ENCODE measurements around the gene RNASE1. TPM values are rescaled to one million over a fixed set of nuclear protein-coding genes. Genes with fewer than 3 reads are reported as not detected.

RNASE1 gene
- total and polyA plus RNA-seq, 10 of the 15 experiments (the other 5 are each of a cell fraction or from before 2014, with no cell fraction given): 0.11 to 0.72 (median 0.38) TPM; not detected in 7

DNA sequence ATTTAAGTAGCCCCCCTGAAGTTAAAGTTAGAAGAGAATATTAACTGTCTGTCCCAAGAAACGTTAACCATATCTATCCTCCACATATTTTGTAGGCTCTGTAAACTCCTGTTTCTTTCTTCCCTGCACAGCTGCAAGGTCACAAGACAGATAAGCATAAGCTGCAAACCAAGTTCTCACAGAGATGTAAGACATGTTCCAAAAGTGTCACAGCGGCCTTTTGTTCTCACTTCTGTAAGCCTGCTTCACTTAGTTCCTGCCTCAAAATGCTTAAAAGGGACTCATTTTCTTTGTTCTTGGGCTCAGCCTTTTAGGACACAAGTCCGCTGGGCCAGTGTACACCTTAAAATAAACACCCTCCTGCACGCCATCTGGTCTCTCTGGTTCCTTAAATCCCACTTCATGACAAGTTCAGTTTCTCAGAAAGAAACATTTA lies 3.2 kb downstream of the RNASE1 start (continued):
- no peak for TF ChIP-seq FOXM1 (IDR thresholded peaks at IDR 0.05; ENCODE audit: low read depth, low read length)
- TF ChIP-seq SUZ12 (IDR thresholded peaks at IDR 0.05; ENCODE audit: unreplicated experiment): no peak
- TF ChIP-seq, protein P1, sequence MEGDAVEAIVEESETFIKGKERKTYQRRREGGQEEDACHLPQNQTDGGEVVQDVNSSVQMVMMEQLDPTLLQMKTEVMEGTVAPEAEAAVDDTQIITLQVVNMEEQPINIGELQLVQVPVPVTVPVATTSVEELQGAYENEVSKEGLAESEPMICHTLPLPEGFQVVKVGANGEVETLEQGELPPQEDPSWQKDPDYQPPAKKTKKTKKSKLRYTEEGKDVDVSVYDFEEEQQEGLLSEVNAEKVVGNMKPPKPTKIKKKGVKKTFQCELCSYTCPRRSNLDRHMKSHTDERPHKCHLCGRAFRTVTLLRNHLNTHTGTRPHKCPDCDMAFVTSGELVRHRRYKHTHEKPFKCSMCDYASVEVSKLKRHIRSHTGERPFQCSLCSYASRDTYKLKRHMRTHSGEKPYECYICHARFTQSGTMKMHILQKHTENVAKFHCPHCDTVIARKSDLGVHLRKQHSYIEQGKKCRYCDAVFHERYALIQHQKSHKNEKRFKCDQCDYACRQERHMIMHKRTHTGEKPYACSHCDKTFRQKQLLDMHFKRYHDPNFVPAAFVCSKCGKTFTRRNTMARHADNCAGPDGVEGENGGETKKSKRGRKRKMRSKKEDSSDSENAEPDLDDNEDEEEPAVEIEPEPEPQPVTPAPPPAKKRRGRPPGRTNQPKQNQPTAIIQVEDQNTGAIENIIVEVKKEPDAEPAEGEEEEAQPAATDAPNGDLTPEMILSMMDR (IDR thresholded peaks at IDR 0.05 in 2 of 3, conservative IDR thresholded peaks at IDR 0.05 in 1 of 3; ENCODE audit: control insufficient read depth in 2 of 3, extremely low read depth in 1 of 3, insufficient read depth in 1 of 3, low read depth in 3 of 3, low read length in 3 of 3): no peak
- TF ChIP-seq DPF2 (IDR thresholded peaks at IDR 0.05): no peak
- no peak for TF ChIP-seq SPI1 (IDR thresholded peaks at IDR 0.05; ENCODE audit: borderline replicate concordance, insufficient read depth, low read depth, low read length)
- no peak for TF ChIP-seq GABPA (IDR thresholded peaks at IDR 0.05; ENCODE audit: low read depth)
- TF ChIP-seq NR2C2 (IDR thresholded peaks at IDR 0.05; ENCODE audit: borderline replicate concordance, control insufficient read depth, insufficient read length, low read depth): no peak
- no peak for TF ChIP-seq RAD21 (IDR thresholded peaks at IDR 0.05; ENCODE audit: insufficient read depth, low read depth, low read length)
- no peak for TF ChIP-seq ZNF274 (IDR thresholded peaks at IDR 0.05; ENCODE audit: insufficient read depth, insufficient read length)
- TF ChIP-seq SRF (IDR thresholded peaks at IDR 0.05; ENCODE audit: low read depth in 2 of 2, low read length in 2 of 2): no peak
- no peak for TF ChIP-seq NR2F1 (conservative IDR thresholded peaks at IDR 0.05)
- no peak for TF ChIP-seq IKZF2 (IDR thresholded peaks at IDR 0.05)

DNA sequence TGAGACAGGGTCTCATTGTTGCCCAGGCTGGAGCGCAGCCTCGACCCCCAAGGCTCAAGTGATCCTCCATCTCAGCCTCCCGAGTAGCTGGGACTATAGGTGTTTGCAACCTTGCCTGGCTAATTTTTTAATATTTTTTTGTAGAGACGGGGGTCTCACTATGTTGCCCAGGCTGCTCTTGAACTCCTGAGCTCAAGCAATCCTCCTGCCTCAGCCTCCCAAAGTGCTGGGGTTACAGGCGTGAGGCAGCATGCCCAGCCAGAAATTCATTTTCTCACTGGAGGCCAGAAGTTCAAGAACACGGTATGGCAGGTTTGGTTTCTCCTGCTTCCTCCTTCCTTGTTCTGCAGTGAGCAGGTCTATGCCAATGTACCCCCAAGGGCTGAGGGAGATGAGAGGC lies 3.7 kb downstream of the RNASE1 start:
- no peaks in the 10 kb centered on the region for H3K9me3 ChIP-seq (replicated peaks; ENCODE audit: control insufficient read depth, insufficient read depth, low read length)
- intact Hi-C loops (cut with micrococcal nuclease; ENCODE audit: unreplicated experiment): no loop called here
- WGBS (ENCODE audit: insufficient coverage, insufficient replicate concordance, low lambda C conversion rate, missing lambda C conversion rate): 53% methylated on average over 6 of the region's 6 CpGs
- H3K36me3 ChIP-seq (ENCODE audit: control insufficient read depth in 2 of 2, insufficient read depth in 2 of 2, low read length in 1 of 2): no peaks in the 10 kb centered on the region
- DNase-seq (ENCODE audit: low read depth, low spot score) (no peak), FAIRE-seq (no peak), ATAC-seq (no peak)
- H3K9ac ChIP-seq (ENCODE audit: control insufficient read depth, insufficient read depth, low read length): no peak overlapping the region
- RAD21 ChIA-PET (ENCODE audit: unreplicated experiment): interaction anchor here (1.1 to 1.4 kb wide), 2 partner anchors 17 to 20 kb away, joined by 3 to 4 read pairs; no protein-coding TSS in a partner anchor
- H2AFZ ChIP-seq (ENCODE audit: control insufficient read depth, low read depth, low read length): no peak overlapping the region
- H3K27ac ChIP-seq (ENCODE audit: control insufficient read depth, insufficient read depth): no peak overlapping the region
- H3K4me2 ChIP-seq (ENCODE audit: control insufficient read depth, insufficient read depth): no peak overlapping the region
- in situ Hi-C loops (cut with MboI): no loop called here
- no peak overlapping the region for H3K4me3 ChIP-seq
- H3K27me3 ChIP-seq (replicated peaks in 1 of 2; ENCODE audit: control insufficient read depth in 2 of 2, insufficient read depth in 2 of 2, low read length in 1 of 2): no peaks in the 10 kb centered on the region
- H4K20me1 ChIP-seq (ENCODE audit: control insufficient read depth, insufficient read depth): no peaks in the 10 kb centered on the region
- SMC1A ChIA-PET (ENCODE audit: uncharacterized antibody, unreplicated experiment): no interaction called here
- POLR2A ChIA-PET: no interaction called here
- H3K4me1 ChIP-seq (ENCODE audit: control insufficient read depth, insufficient read depth, low read length): peaks cover 26% of the 10 kb centered on the region
- CTCF ChIA-PET: interaction anchor here (2.3 kb wide), 1 partner anchor 38 kb away, joined by 5 read pairs; no protein-coding TSS in a partner anchor
- no peaks in the 10 kb centered on the region for H3K79me2 ChIP-seq (ENCODE audit: control insufficient read depth, insufficient read depth, low read length)
- no TSS peak for BruUV-seq (replicated peaks)
- TF ChIP-seq BRCA1 (IDR thresholded peaks at IDR 0.05; ENCODE audit: low read depth, low read length) (no peak), ZNF274 (IDR thresholded peaks at IDR 0.05; ENCODE audit: insufficient read depth, insufficient read length) (no peak), SMAD5 (IDR thresholded peaks at IDR 0.05; ENCODE audit: low read depth) (no peak), RBBP5 (conservative IDR thresholded peaks at IDR 0.05) (no peak)
- TF ChIP-seq, protein P2, sequence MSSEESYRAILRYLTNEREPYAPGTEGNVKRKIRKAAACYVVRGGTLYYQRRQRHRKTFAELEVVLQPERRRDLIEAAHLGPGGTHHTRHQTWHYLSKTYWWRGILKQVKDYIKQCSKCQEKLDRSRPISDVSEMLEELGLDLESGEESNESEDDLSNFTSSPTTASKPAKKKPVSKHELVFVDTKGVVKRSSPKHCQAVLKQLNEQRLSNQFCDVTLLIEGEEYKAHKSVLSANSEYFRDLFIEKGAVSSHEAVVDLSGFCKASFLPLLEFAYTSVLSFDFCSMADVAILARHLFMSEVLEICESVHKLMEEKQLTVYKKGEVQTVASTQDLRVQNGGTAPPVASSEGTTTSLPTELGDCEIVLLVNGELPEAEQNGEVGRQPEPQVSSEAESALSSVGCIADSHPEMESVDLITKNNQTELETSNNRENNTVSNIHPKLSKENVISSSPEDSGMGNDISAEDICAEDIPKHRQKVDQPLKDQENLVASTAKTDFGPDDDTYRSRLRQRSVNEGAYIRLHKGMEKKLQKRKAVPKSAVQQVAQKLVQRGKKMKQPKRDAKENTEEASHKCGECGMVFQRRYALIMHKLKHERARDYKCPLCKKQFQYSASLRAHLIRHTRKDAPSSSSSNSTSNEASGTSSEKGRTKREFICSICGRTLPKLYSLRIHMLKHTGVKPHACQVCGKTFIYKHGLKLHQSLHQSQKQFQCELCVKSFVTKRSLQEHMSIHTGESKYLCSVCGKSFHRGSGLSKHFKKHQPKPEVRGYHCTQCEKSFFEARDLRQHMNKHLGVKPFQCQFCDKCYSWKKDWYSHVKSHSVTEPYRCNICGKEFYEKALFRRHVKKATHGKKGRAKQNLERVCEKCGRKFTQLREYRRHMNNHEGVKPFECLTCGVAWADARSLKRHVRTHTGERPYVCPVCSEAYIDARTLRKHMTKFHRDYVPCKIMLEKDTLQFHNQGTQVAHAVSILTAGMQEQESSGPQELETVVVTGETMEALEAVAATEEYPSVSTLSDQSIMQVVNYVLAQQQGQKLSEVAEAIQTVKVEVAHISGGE (CRISPR knock-in tag; IDR thresholded peaks at IDR 0.05): no peak

Data from GM12878 (cell line).